HEK293 (cell line): ENCODE data around the gene MRPS18A.

Source experiments
- KLF10 ChIP-seq: fragments of 450-650 bp; IDR thresholded peaks from 2 replicates; pipeline ENCODE4 v1.5.1; 2018; ENCODE audit warnings: missing biosample characterization, mild to moderate bottlenecking, missing genetic modification characterization
- KLF7 ChIP-seq: fragments of 450-650 bp; formaldehyde crosslinking; IDR thresholded peaks from 2 replicates; pipeline ENCODE4 v1.5.1; 2016; ENCODE audit warnings: missing biosample characterization, missing genetic modification characterization, borderline replicate concordance
- SP3 ChIP-seq: fragments of 450-650 bp; formaldehyde crosslinking; IDR thresholded peaks from 2 replicates; pipeline ENCODE4 v1.5.1; 2016; ENCODE audit warnings: missing biosample characterization, missing genetic modification characterization
- WT1 ChIP-seq: fragments of 450-650 bp; formaldehyde crosslinking; IDR thresholded peaks from 2 replicates; pipeline ENCODE4 v1.5.1; 2016; ENCODE audit warnings: missing biosample characterization, missing genetic modification characterization
- YY1 ChIP-seq: fragments of 450-650 bp; formaldehyde crosslinking; IDR thresholded peaks from 2 replicates; pipeline ENCODE4 v1.5.1; 2018; ENCODE audit warnings: missing biosample characterization, missing genetic modification characterization
- ZFP37 ChIP-seq: fragments of 450-650 bp; formaldehyde crosslinking; IDR thresholded peaks from 2 replicates; pipeline ENCODE4 v1.5.1; 2016; ENCODE audit warnings: missing biosample characterization, missing genetic modification characterization
- ZNF175 ChIP-seq: fragments of 450-650 bp; formaldehyde crosslinking; IDR thresholded peaks from 2 replicates; pipeline ENCODE4 v1.5.1; 2016; ENCODE audit warnings: missing biosample characterization, missing genetic modification characterization
- ZNF311 ChIP-seq: fragments of 450-650 bp; formaldehyde crosslinking; IDR thresholded peaks from 2 replicates; pipeline ENCODE4 v1.5.1; 2017; ENCODE audit warnings: missing biosample characterization, missing genetic modification characterization, borderline replicate concordance
- ZNF404 ChIP-seq: fragments of 450-650 bp; formaldehyde crosslinking; IDR thresholded peaks from 2 replicates; pipeline ENCODE4 v1.5.1; 2017; ENCODE audit warnings: missing biosample characterization, missing genetic modification characterization
- ZNF473 ChIP-seq: fragments of 450-650 bp; formaldehyde crosslinking; IDR thresholded peaks from 2 replicates; pipeline ENCODE4 v1.5.1; 2017; ENCODE audit warnings: missing biosample characterization, missing genetic modification characterization
- ZNF48 ChIP-seq: fragments of 450-650 bp; formaldehyde crosslinking; IDR thresholded peaks from 2 replicates; pipeline ENCODE4 v1.5.1; 2016; ENCODE audit warnings: missing biosample characterization, missing genetic modification characterization
- ZNF677 ChIP-seq: fragments of 450-650 bp; IDR thresholded peaks from 2 replicates; pipeline ENCODE4 v1.5.0; 2018; ENCODE audit warnings: missing biosample characterization, mild to moderate bottlenecking, missing genetic modification characterization, moderate library complexity
- TF ChIP-seq, protein P1 (sequence below): fragments of 450-650 bp; IDR thresholded peaks from 2 replicates; pipeline ENCODE4 v1.5.1; 2018; ENCODE audit warnings: missing biosample characterization, mild to moderate bottlenecking, missing genetic modification characterization
- TF ChIP-seq, protein P2 (sequence below): fragments of 450-650 bp; formaldehyde crosslinking; IDR thresholded peaks from 2 replicates; pipeline ENCODE4 v1.5.1; 2016; ENCODE audit warnings: missing biosample characterization, missing genetic modification characterization
- TF ChIP-seq, protein P3 (sequence below): fragments of 450-650 bp; formaldehyde crosslinking; IDR thresholded peaks from 2 replicates; pipeline ENCODE4 v1.5.1; 2016; ENCODE audit warnings: missing biosample characterization, missing genetic modification characterization, low read depth
- TF ChIP-seq, protein P4 (sequence below): fragments of 450-650 bp; formaldehyde crosslinking; conservative IDR thresholded peaks from 2 replicates; pipeline ENCODE4 v1.5.1; 2016; ENCODE audit warnings: low read depth, missing biosample characterization, missing genetic modification characterization
- TF ChIP-seq, protein P5 (sequence below): fragments of 450-650 bp; formaldehyde crosslinking; IDR thresholded peaks from 2 replicates; pipeline ENCODE4 v1.5.1; 2017; ENCODE audit warnings: missing biosample characterization, missing genetic modification characterization
- TF ChIP-seq, protein P6 (sequence below): fragments of 450-650 bp; formaldehyde crosslinking; optimal IDR thresholded peaks from 2 replicates; pipeline ENCODE3; 2016; ENCODE audit warnings: missing biosample characterization, mild to moderate bottlenecking, missing genetic modification characterization
- TF ChIP-seq, protein P7 (sequence below): fragments of 450-650 bp; formaldehyde crosslinking; IDR thresholded peaks from 2 replicates; pipeline ENCODE4 v1.5.1; 2016; ENCODE audit warnings: missing biosample characterization, missing genetic modification characterization

The MRPS18A gene

DNA sequence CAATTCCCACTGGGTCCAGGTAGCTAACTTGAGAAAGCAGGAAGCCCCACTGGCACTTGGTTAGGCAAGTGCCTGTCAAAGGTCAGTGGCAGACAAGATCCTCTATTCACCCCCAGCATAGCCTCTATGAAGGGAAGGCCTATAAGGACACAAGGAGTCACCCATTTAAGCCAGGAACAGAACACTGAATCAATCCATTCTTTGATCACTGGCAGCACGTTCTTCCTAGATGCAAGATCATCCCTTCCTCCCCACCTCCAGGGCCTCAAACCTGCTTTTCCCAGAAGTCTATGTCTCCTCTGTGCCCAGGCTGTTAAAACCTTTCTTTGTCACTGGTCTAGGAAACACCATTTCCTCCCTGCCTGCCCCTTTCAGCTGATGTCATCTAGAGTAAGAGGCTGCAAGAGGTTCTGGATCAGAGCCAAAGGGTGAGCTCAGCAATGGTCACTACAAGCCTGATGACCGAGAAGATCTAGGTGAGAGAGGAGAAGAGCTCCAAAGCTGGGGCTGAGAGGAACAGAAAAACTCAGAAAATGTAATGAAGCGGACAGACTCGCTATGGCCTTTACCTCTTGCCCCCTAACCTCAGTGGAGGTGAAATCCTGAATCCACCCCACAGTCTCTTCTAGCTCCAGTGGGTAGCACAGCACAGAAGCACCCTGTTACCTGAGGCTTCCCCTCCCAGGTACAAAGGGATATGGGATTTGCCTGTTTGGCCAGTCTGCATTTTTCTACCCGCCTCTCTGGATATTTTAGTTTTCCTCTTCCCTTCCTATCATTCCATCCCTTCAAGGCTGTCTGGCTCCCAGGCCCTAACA, 60.4 kb downstream of the MRPS18A start (continued):
- TF ChIP-seq, protein P1, sequence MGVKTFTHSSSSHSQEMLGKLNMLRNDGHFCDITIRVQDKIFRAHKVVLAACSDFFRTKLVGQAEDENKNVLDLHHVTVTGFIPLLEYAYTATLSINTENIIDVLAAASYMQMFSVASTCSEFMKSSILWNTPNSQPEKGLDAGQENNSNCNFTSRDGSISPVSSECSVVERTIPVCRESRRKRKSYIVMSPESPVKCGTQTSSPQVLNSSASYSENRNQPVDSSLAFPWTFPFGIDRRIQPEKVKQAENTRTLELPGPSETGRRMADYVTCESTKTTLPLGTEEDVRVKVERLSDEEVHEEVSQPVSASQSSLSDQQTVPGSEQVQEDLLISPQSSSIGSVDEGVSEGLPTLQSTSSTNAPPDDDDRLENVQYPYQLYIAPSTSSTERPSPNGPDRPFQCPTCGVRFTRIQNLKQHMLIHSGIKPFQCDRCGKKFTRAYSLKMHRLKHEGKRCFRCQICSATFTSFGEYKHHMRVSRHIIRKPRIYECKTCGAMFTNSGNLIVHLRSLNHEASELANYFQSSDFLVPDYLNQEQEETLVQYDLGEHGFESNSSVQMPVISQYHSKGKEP (tag by site-specific recombination), result peak; percentile 71; the same call in 1 of the 2 replicates
- TF ChIP-seq KLF7 (tag by site-specific recombination) (no peak), SP3 (tag by site-specific recombination) (peak; percentile 55), KLF10 (tag by site-specific recombination) (no peak; the same call in 1 of the 2 replicates), ZNF311 (tag by site-specific recombination) (no peak), ZNF48 (no peak), ZFP37 (tag by site-specific recombination) (no peak), ZNF175 (tag by site-specific recombination) (no peak), ZNF677 (no peak; the same call in 1 of the 2 replicates), ZNF473 (tag by site-specific recombination) (no peak), YY1 (no peak), ZNF404 (tag by site-specific recombination) (no peak), WT1 (tag by site-specific recombination) (peak; percentile 46; the same call in 1 of the 2 replicates)
- TF ChIP-seq, protein P2, sequence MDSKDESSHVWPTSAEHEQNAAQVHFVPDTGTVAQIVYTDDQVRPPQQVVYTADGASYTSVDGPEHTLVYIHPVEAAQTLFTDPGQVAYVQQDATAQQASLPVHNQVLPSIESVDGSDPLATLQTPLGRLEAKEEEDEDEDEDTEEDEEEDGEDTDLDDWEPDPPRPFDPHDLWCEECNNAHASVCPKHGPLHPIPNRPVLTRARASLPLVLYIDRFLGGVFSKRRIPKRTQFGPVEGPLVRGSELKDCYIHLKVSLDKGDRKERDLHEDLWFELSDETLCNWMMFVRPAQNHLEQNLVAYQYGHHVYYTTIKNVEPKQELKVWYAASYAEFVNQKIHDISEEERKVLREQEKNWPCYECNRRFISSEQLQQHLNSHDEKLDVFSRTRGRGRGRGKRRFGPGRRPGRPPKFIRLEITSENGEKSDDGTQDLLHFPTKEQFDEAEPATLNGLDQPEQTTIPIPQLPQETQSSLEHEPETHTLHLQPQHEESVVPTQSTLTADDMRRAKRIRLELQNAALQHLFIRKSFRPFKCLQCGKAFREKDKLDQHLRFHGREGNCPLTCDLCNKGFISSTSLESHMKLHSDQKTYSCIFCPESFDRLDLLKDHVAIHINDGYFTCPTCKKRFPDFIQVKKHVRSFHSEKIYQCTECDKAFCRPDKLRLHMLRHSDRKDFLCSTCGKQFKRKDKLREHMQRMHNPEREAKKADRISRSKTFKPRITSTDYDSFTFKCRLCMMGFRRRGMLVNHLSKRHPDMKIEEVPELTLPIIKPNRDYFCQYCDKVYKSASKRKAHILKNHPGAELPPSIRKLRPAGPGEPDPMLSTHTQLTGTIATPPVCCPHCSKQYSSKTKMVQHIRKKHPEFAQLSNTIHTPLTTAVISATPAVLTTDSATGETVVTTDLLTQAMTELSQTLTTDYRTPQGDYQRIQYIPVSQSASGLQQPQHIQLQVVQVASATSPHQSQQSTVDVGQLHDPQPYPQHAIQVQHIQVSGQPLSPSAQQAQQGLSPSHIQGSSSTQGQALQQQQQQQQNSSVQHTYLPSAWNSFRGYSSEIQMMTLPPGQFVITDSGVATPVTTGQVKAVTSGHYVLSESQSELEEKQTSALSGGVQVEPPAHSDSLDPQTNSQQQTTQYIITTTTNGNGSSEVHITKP, result peak; percentile 67
- TF ChIP-seq, protein P3, sequence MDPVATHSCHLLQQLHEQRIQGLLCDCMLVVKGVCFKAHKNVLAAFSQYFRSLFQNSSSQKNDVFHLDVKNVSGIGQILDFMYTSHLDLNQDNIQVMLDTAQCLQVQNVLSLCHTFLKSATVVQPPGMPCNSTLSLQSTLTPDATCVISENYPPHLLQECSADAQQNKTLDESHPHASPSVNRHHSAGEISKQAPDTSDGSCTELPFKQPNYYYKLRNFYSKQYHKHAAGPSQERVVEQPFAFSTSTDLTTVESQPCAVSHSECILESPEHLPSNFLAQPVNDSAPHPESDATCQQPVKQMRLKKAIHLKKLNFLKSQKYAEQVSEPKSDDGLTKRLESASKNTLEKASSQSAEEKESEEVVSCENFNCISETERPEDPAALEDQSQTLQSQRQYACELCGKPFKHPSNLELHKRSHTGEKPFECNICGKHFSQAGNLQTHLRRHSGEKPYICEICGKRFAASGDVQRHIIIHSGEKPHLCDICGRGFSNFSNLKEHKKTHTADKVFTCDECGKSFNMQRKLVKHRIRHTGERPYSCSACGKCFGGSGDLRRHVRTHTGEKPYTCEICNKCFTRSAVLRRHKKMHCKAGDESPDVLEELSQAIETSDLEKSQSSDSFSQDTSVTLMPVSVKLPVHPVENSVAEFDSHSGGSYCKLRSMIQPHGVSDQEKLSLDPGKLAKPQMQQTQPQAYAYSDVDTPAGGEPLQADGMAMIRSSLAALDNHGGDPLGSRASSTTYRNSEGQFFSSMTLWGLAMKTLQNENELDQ (tag by site-specific recombination), result no peak
- TF ChIP-seq, protein P4, sequence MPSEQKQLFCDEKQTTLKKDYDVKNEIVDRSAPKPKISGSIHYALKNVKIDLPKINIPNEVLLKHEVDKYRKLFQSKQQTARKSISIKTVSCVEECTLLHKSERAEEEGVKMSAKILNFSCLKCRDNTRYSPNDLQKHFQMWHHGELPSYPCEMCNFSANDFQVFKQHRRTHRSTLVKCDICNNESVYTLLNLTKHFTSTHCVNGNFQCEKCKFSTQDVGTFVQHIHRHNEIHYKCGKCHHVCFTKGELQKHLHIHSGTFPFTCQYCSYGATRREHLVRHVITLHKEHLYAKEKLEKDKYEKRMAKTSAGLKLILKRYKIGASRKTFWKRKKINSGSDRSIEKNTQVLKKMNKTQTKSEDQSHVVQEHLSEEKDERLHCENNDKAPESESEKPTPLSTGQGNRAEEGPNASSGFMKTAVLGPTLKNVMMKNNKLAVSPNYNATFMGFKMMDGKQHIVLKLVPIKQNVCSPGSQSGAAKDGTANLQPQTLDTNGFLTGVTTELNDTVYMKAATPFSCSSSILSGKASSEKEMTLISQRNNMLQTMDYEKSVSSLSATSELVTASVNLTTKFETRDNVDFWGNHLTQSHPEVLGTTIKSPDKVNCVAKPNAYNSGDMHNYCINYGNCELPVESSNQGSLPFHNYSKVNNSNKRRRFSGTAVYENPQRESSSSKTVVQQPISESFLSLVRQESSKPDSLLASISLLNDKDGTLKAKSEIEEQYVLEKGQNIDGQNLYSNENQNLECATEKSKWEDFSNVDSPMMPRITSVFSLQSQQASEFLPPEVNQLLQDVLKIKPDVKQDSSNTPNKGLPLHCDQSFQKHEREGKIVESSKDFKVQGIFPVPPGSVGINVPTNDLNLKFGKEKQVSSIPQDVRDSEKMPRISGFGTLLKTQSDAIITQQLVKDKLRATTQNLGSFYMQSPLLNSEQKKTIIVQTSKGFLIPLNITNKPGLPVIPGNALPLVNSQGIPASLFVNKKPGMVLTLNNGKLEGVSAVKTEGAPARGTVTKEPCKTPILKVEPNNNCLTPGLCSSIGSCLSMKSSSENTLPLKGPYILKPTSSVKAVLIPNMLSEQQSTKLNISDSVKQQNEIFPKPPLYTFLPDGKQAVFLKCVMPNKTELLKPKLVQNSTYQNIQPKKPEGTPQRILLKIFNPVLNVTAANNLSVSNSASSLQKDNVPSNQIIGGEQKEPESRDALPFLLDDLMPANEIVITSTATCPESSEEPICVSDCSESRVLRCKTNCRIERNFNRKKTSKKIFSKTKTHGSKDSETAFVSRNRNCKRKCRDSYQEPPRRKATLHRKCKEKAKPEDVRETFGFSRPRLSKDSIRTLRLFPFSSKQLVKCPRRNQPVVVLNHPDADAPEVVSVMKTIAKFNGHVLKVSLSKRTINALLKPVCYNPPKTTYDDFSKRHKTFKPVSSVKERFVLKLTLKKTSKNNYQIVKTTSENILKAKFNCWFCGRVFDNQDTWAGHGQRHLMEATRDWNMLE (tag by site-specific recombination), result 0 out of 2 replicates have a peak, but pooled peaks have one; percentile 23
- TF ChIP-seq, protein P5, sequence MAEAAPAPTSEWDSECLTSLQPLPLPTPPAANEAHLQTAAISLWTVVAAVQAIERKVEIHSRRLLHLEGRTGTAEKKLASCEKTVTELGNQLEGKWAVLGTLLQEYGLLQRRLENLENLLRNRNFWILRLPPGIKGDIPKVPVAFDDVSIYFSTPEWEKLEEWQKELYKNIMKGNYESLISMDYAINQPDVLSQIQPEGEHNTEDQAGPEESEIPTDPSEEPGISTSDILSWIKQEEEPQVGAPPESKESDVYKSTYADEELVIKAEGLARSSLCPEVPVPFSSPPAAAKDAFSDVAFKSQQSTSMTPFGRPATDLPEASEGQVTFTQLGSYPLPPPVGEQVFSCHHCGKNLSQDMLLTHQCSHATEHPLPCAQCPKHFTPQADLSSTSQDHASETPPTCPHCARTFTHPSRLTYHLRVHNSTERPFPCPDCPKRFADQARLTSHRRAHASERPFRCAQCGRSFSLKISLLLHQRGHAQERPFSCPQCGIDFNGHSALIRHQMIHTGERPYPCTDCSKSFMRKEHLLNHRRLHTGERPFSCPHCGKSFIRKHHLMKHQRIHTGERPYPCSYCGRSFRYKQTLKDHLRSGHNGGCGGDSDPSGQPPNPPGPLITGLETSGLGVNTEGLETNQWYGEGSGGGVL (tag by site-specific recombination), result peak; percentile 63
- TF ChIP-seq, protein P6, sequence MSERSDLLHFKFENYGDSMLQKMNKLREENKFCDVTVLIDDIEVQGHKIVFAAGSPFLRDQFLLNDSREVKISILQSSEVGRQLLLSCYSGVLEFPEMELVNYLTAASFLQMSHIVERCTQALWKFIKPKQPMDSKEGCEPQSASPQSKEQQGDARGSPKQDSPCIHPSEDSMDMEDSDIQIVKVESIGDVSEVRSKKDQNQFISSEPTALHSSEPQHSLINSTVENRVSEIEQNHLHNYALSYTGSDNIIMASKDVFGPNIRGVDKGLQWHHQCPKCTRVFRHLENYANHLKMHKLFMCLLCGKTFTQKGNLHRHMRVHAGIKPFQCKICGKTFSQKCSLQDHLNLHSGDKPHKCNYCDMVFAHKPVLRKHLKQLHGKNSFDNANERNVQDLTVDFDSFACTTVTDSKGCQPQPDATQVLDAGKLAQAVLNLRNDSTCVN (tag by site-specific recombination), result no peak
- TF ChIP-seq, protein P7, sequence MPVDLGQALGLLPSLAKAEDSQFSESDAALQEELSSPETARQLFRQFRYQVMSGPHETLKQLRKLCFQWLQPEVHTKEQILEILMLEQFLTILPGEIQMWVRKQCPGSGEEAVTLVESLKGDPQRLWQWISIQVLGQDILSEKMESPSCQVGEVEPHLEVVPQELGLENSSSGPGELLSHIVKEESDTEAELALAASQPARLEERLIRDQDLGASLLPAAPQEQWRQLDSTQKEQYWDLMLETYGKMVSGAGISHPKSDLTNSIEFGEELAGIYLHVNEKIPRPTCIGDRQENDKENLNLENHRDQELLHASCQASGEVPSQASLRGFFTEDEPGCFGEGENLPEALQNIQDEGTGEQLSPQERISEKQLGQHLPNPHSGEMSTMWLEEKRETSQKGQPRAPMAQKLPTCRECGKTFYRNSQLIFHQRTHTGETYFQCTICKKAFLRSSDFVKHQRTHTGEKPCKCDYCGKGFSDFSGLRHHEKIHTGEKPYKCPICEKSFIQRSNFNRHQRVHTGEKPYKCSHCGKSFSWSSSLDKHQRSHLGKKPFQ, result no peak
